Activated naive CD4-positive, alpha-beta T cell treated with anti-CD3 and anti-CD28 coated beads, Interleukin-2, amount 50 U/mL, for 24 hours (primary cell): Measurements from ENCODE around the gene CLMP.

Experiments
- H3K27ac Mint-ChIP-seq: one replicate; pipeline ENCODE4 v1.8.0; 2021; ENCODE audit warnings: mild to moderate bottlenecking, mixed read lengths
- H3K27me3 Mint-ChIP-seq: one replicate; pipeline ENCODE4 v1.8.0; 2021; ENCODE audit warnings: mixed read lengths
- H3K36me3 Mint-ChIP-seq: one replicate; pipeline ENCODE4 v1.8.0; 2021; ENCODE audit warnings: mixed read lengths
- H3K4me1 Mint-ChIP-seq: one replicate; pipeline ENCODE4 v1.8.0; 2021; ENCODE audit warnings: mixed read lengths
- H3K4me3 Mint-ChIP-seq: one replicate; pipeline ENCODE4 v1.8.0; 2021; ENCODE audit warnings: mild to moderate bottlenecking, mixed read lengths
- H3K9me3 Mint-ChIP-seq: one replicate; pipeline ENCODE4 v1.8.0; 2021; ENCODE audit warnings: mixed read lengths

The CLMP gene

GRCh38 chr11:123228496-123229163 lies 33.6 kb upstream of the CLMP start:
- Mint-ChIP-seq H3K4me3 (no peak overlapping the region), H3K36me3 (no peaks in the 10 kb centered on the region), H3K27ac (no peak overlapping the region), H3K9me3 (no peaks in the 10 kb centered on the region), H3K27me3 (peaks cover 1% of the 10 kb centered on the region), H3K4me1 (peaks cover 13% of the 10 kb centered on the region)

GRCh38 chr11:123227763-123228495 lies 32.9 kb upstream of the CLMP start:
- Mint-ChIP-seq H3K4me3 (no peak overlapping the region), H3K9me3 (peaks cover 4% of the 10 kb centered on the region), H3K27me3 (peaks cover 1% of the 10 kb centered on the region), H3K36me3 (no peaks in the 10 kb centered on the region), H3K27ac (no peak overlapping the region), H3K4me1 (peaks cover 6% of the 10 kb centered on the region)

- no peaks in the 10 kb centered on the region for H3K4me1 Mint-ChIP-seq
- H3K27ac Mint-ChIP-seq: no peak overlapping the region
- H3K4me3 Mint-ChIP-seq: no peak overlapping the region
- H3K27me3 Mint-ChIP-seq: peaks cover 4% of the 10 kb centered on the region
- H3K9me3 Mint-ChIP-seq: peaks cover 18% of the 10 kb centered on the region
- peaks cover 3% of the 10 kb centered on the region for H3K36me3 Mint-ChIP-seq
Observed at GRCh38 chr11:123221584-123221983, 26.5 kb upstream of the CLMP start.

- Mint-ChIP-seq H3K4me1 (no peaks in the 10 kb centered on the region), H3K27ac (no peak overlapping the region), H3K27me3 (peaks cover 4% of the 10 kb centered on the region), H3K9me3 (peaks cover 18% of the 10 kb centered on the region), H3K4me3 (no peak overlapping the region), H3K36me3 (peaks cover 3% of the 10 kb centered on the region)
Observed at GRCh38 chr11:123221096-123221561, 26.1 kb upstream of the CLMP start.

- Mint-ChIP-seq H3K27me3 (peaks cover 4% of the 10 kb centered on the region), H3K36me3 (peaks cover 3% of the 10 kb centered on the region), H3K9me3 (peaks cover 18% of the 10 kb centered on the region), H3K4me1 (no peaks in the 10 kb centered on the region), H3K27ac (no peak overlapping the region), H3K4me3 (no peak overlapping the region)
Observed at GRCh38 chr11:123219066-123219690, 24.1 kb upstream of the CLMP start.

GRCh38 chr11:123218451-123218850 lies 23.4 kb upstream of the CLMP start:
- peaks cover 3% of the 10 kb centered on the region for H3K36me3 Mint-ChIP-seq
- H3K27me3 Mint-ChIP-seq: peaks cover 4% of the 10 kb centered on the region
- H3K4me3 Mint-ChIP-seq: no peak overlapping the region
- peaks cover 18% of the 10 kb centered on the region for H3K9me3 Mint-ChIP-seq
- H3K27ac Mint-ChIP-seq: no peak overlapping the region
- H3K4me1 Mint-ChIP-seq: no peaks in the 10 kb centered on the region

- Mint-ChIP-seq H3K4me3 (no peak overlapping the region), H3K4me1 (no peaks in the 10 kb centered on the region), H3K27ac (no peak overlapping the region), H3K9me3 (peaks cover 14% of the 10 kb centered on the region), H3K27me3 (peaks cover 5% of the 10 kb centered on the region), H3K36me3 (peaks cover 3% of the 10 kb centered on the region)
Observed at GRCh38 chr11:123217897-123218296, 22.8 kb upstream of the CLMP start.

GRCh38 chr11:123216249-123216648 lies 21.2 kb upstream of the CLMP start:
- peaks cover 4% of the 10 kb centered on the region for H3K27me3 Mint-ChIP-seq
- H3K4me1 Mint-ChIP-seq: no peaks in the 10 kb centered on the region
- peaks cover under 1% of the 10 kb centered on the region for H3K9me3 Mint-ChIP-seq
- H3K4me3 Mint-ChIP-seq: no peak overlapping the region
- no peak overlapping the region for H3K27ac Mint-ChIP-seq
- H3K36me3 Mint-ChIP-seq: no peaks in the 10 kb centered on the region

- H3K4me3 Mint-ChIP-seq: no peak overlapping the region
- H3K4me1 Mint-ChIP-seq: no peaks in the 10 kb centered on the region
- no peaks in the 10 kb centered on the region for H3K36me3 Mint-ChIP-seq
- H3K27me3 Mint-ChIP-seq: peaks cover 6% of the 10 kb centered on the region
- H3K9me3 Mint-ChIP-seq: no peaks in the 10 kb centered on the region
- H3K27ac Mint-ChIP-seq: no peak overlapping the region
Observed at GRCh38 chr11:123214940-123215339, 19.9 kb upstream of the CLMP start.

- no peak overlapping the region for H3K27ac Mint-ChIP-seq
- peaks cover 6% of the 10 kb centered on the region for H3K27me3 Mint-ChIP-seq
- no peaks in the 10 kb centered on the region for H3K4me1 Mint-ChIP-seq
- H3K4me3 Mint-ChIP-seq: no peak overlapping the region
- H3K36me3 Mint-ChIP-seq: no peaks in the 10 kb centered on the region
- no peaks in the 10 kb centered on the region for H3K9me3 Mint-ChIP-seq
Observed at GRCh38 chr11:123214396-123214795, 19.3 kb upstream of the CLMP start.

- peaks cover 11% of the 10 kb centered on the region for H3K27me3 Mint-ChIP-seq
- H3K4me3 Mint-ChIP-seq: no peak overlapping the region
- no peaks in the 10 kb centered on the region for H3K36me3 Mint-ChIP-seq
- H3K4me1 Mint-ChIP-seq: no peaks in the 10 kb centered on the region
- H3K27ac Mint-ChIP-seq: no peak overlapping the region
- no peaks in the 10 kb centered on the region for H3K9me3 Mint-ChIP-seq
Observed at GRCh38 chr11:123213307-123213771, 18.3 kb upstream of the CLMP start.

GRCh38 chr11:123212406-123212805 lies 17.4 kb upstream of the CLMP start:
- Mint-ChIP-seq H3K4me3 (no peak overlapping the region), H3K9me3 (no peaks in the 10 kb centered on the region), H3K4me1 (no peaks in the 10 kb centered on the region), H3K36me3 (no peaks in the 10 kb centered on the region), H3K27me3 (peaks cover 11% of the 10 kb centered on the region), H3K27ac (no peak overlapping the region)

GRCh38 chr11:123211981-123212380 lies 16.9 kb upstream of the CLMP start:
- H3K27ac Mint-ChIP-seq: no peak overlapping the region
- H3K9me3 Mint-ChIP-seq: no peaks in the 10 kb centered on the region
- H3K4me3 Mint-ChIP-seq: no peak overlapping the region
- no peaks in the 10 kb centered on the region for H3K36me3 Mint-ChIP-seq
- no peaks in the 10 kb centered on the region for H3K4me1 Mint-ChIP-seq
- peaks cover 11% of the 10 kb centered on the region for H3K27me3 Mint-ChIP-seq

- no peaks in the 10 kb centered on the region for H3K36me3 Mint-ChIP-seq
- H3K4me1 Mint-ChIP-seq: no peaks in the 10 kb centered on the region
- no peak overlapping the region for H3K27ac Mint-ChIP-seq
- no peak overlapping the region for H3K4me3 Mint-ChIP-seq
- peaks cover 9% of the 10 kb centered on the region for H3K27me3 Mint-ChIP-seq
- no peaks in the 10 kb centered on the region for H3K9me3 Mint-ChIP-seq
Observed at GRCh38 chr11:123211149-123211852, 16.3 kb upstream of the CLMP start.

GRCh38 chr11:123209591-123209990 lies 14.5 kb upstream of the CLMP start:
- Mint-ChIP-seq H3K4me1 (no peaks in the 10 kb centered on the region), H3K4me3 (no peak overlapping the region), H3K27ac (no peak overlapping the region), H3K36me3 (no peaks in the 10 kb centered on the region), H3K27me3 (peaks cover 9% of the 10 kb centered on the region), H3K9me3 (no peaks in the 10 kb centered on the region)
